Panc1 (cell line): ENCODE measurements around the gene UBXN11.

Source experiments
- POLR2AphosphoS5 ChIP-seq: IDR thresholded peaks from 2 replicates; pipeline ENCODE4 v1.6.1; 2012; ENCODE audit warnings: mild to moderate bottlenecking, low read depth, low read length, moderate library complexity
- TCF7L2 ChIP-seq: IDR thresholded peaks from 2 replicates; pipeline ENCODE4 v1.6.1; 2011; ENCODE audit warnings: mild to moderate bottlenecking, low read depth, low read length, inconsistent platforms
- TF ChIP-seq, protein P1 (sequence below): fragments of 450-650 bp; IDR thresholded peaks from 2 replicates; pipeline ENCODE4 v1.5.1; 2017; ENCODE audit warnings: mild to moderate bottlenecking
- TF ChIP-seq, protein P2 (sequence below), 2 experiments: IDR thresholded peaks; 2 replicates each; pipeline ENCODE4 v1.6.1; 2011 to 2012; ENCODE audit warnings: low read depth in 2 of 2, control low read depth in 1 of 2, low read length in 1 of 2, mild to moderate bottlenecking in 1 of 2, moderate library complexity in 1 of 2; ENCODE audit not compliant: insufficient read depth in 1 of 2

DNA sequence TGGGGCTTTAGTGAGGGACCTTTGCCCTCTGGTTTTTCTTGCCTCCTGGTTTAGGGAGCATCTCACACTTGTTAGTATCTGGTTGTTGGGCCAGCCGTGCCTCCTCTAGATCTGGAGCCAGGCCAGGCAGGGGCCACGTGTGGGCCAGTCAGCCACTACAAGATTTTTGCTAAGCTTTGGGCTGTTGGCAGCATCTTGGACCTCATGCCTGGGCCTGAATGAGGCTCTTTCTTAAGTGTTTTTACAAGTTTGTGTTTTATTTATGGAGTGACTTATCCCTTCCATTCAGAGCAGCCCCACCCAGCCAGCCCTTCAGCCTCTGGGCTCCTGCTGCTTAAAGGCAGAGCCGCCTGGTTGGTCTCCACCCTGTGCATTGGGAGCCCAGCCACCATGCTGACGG is 28.1 kb downstream of the UBXN11 start:
- TF ChIP-seq, protein P1, sequence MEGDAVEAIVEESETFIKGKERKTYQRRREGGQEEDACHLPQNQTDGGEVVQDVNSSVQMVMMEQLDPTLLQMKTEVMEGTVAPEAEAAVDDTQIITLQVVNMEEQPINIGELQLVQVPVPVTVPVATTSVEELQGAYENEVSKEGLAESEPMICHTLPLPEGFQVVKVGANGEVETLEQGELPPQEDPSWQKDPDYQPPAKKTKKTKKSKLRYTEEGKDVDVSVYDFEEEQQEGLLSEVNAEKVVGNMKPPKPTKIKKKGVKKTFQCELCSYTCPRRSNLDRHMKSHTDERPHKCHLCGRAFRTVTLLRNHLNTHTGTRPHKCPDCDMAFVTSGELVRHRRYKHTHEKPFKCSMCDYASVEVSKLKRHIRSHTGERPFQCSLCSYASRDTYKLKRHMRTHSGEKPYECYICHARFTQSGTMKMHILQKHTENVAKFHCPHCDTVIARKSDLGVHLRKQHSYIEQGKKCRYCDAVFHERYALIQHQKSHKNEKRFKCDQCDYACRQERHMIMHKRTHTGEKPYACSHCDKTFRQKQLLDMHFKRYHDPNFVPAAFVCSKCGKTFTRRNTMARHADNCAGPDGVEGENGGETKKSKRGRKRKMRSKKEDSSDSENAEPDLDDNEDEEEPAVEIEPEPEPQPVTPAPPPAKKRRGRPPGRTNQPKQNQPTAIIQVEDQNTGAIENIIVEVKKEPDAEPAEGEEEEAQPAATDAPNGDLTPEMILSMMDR = no peak
- TF ChIP-seq, protein P2, sequence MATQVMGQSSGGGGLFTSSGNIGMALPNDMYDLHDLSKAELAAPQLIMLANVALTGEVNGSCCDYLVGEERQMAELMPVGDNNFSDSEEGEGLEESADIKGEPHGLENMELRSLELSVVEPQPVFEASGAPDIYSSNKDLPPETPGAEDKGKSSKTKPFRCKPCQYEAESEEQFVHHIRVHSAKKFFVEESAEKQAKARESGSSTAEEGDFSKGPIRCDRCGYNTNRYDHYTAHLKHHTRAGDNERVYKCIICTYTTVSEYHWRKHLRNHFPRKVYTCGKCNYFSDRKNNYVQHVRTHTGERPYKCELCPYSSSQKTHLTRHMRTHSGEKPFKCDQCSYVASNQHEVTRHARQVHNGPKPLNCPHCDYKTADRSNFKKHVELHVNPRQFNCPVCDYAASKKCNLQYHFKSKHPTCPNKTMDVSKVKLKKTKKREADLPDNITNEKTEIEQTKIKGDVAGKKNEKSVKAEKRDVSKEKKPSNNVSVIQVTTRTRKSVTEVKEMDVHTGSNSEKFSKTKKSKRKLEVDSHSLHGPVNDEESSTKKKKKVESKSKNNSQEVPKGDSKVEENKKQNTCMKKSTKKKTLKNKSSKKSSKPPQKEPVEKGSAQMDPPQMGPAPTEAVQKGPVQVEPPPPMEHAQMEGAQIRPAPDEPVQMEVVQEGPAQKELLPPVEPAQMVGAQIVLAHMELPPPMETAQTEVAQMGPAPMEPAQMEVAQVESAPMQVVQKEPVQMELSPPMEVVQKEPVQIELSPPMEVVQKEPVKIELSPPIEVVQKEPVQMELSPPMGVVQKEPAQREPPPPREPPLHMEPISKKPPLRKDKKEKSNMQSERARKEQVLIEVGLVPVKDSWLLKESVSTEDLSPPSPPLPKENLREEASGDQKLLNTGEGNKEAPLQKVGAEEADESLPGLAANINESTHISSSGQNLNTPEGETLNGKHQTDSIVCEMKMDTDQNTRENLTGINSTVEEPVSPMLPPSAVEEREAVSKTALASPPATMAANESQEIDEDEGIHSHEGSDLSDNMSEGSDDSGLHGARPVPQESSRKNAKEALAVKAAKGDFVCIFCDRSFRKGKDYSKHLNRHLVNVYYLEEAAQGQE (IDR thresholded peaks at IDR 0.05; ENCODE audit: insufficient read depth in 1 of 2, low read depth in 2 of 2, low read length in 1 of 2) = no peak
- TF ChIP-seq POLR2AphosphoS5 = no peak
- no peak for TF ChIP-seq TCF7L2
